RPMI8226 (cell line): ENCODE measurements around the gene CDK2.
"Not testable (repeated sequence)": the region's sequence is repeated elsewhere in the genome, so short reads cannot be mapped to it uniquely, and the experiment has no call there.

Source experiments
- DNase-seq: peaks from one replicate; pipeline ENCODE4 v3.0.0-alpha.2; 2015

Gene CDK2

GRCh38 chr12:55938826-55939501 lies 27.7 kb upstream of the CDK2 start:
- no peak for DNase-seq

- peak; percentile 87 for DNase-seq
Measured at GRCh38 chr12:55940065-55940732, 26.4 kb upstream of the CDK2 start.

GRCh38 chr12:55942055-55942454 lies 24.6 kb upstream of the CDK2 start:
- DNase-seq: no peak

- DNase-seq: no peak
Measured at GRCh38 chr12:55942577-55943136, 24.0 kb upstream of the CDK2 start.

- no peak for DNase-seq
Measured at GRCh38 chr12:55946553-55946952, 20.1 kb upstream of the CDK2 start.

- DNase-seq: no peak
Measured at GRCh38 chr12:55955344-55955743, 11.3 kb upstream of the CDK2 start.

GRCh38 chr12:55955800-55956508 lies 10.7 kb upstream of the CDK2 start:
- DNase-seq: peak; percentile 61

GRCh38 chr12:55957106-55957859 lies 9.3 kb upstream of the CDK2 start:
- DNase-seq: peak; percentile 92

- no peak for DNase-seq
Measured at GRCh38 chr12:55963760-55964159, 2.9 kb upstream of the CDK2 start.

- DNase-seq: no peak
Measured at GRCh38 chr12:55965240-55965639, 1.4 kb upstream of the CDK2 start.

GRCh38 chr12:55965941-55966407 lies 656 bp upstream of the CDK2 start, which contains the start of gene PMEL:
PMEL (minus strand) TSS chr12:55966042; CDS start chr12:55966011, 31 bp downstream.
- peak; percentile 21 for DNase-seq

- no peak for DNase-seq
Measured at GRCh38 chr12:55969356-55969755, 2.7 kb downstream of the CDK2 start.

GRCh38 chr12:55970775-55971174 lies 4.1 kb downstream of the CDK2 start:
- DNase-seq: no peak

- DNase-seq: no peak
Measured at GRCh38 chr12:55972042-55972441, 5.4 kb downstream of the CDK2 start.

GRCh38 chr12:55972456-55972855 lies 5.8 kb downstream of the CDK2 start:
- DNase-seq: no peak

GRCh38 chr12:55972911-55973598 lies 6.4 kb downstream of the CDK2 start:
- peak; percentile 14 for DNase-seq

GRCh38 chr12:55973599-55974307 lies 7.1 kb downstream of the CDK2 start, which contains the start of gene RAB5B:
RAB5B (plus strand) TSS chr12:55974078; CDS start chr12:55986961, 12,883 bp downstream.
- peak; percentile 100 for DNase-seq

- DNase-seq: peak; percentile 52
Measured at GRCh38 chr12:55974308-55974730, 7.7 kb downstream of the CDK2 start.

GRCh38 chr12:55978393-55978792 lies 11.8 kb downstream of the CDK2 start:
- no peak for DNase-seq

GRCh38 chr12:55979069-55979468 lies 12.4 kb downstream of the CDK2 start:
- no peak for DNase-seq

GRCh38 chr12:55981882-55982281 lies 15.3 kb downstream of the CDK2 start:
- not testable (repeated sequence) for DNase-seq
